ENCODE data around the gene MR1.

The MR1 gene

DNA sequence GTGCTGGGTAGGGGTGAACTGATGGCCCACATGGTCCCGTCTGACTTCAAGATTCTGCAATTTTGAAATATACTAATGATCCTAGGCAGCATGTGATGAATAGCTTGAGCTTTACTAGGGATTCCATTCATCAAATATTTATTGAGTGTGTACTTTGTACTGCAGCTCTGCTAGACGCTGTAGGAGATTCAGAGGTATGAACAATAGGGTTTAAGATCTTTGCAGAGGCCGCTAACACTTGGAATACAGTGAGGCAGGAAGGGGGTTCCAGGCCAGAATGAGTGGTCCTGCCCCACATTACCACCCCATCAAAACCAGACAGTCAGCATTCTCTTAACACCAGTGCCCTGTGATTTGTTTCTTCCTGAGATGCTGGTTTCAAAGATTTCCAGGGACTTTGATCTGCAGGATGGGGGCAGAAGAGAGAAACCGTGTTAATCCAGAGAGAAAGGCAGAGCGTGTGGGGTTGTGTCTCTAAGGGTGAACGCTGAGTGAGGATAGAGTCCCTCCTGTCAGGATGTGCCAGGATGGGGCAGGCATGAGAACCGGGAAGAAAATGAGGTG is 74.6 kb downstream of the MR1 start:
- no peak for DNase-seq (ENCODE audit: low spot score)

DNA sequence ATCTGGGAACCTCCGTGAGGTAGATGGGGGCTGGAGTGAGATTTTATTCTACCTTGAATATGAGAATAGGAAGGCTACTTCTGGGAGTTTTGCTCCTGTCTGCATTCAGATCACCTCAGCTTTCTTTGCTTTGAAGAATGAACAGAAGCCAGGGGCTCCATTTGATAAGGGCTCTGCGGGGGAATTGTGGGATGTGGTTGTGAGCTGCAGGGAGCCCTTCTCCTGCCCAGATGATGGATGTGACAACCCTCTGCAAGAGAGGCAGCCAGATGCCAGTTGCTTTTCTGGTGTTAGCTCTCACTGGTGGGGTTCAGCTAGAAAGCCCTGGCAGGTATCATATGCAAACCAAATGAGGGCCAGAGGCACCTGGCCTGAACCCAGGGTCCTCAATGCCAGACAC is 76.2 kb downstream of the MR1 start:
- DNase-seq (ENCODE audit: low spot score): no peak

Data from iPS-NIHi11 (cell line).